ENCODE data around the gene ARHGAP44. TPM values are rescaled to one million over a fixed set of nuclear protein-coding genes. Genes with fewer than 3 reads are reported as not detected.
"Not testable (repeated sequence)": the region's sequence is repeated elsewhere in the genome, so short reads cannot be mapped to it uniquely, and the experiment has no call there.

ARHGAP44 gene
- total RNA-seq, 1 donor from 2014 or later = 0.39 TPM

GRCh38 chr17:12959441-12959840 is 170.1 kb downstream of the ARHGAP44 start:
- no peak for DNase-seq (ENCODE audit: low read depth in 2 of 2)

GRCh38 chr17:12961655-12962054 is 172.4 kb downstream of the ARHGAP44 start:
- no peak for DNase-seq (ENCODE audit: low read depth in 2 of 2)

DNA sequence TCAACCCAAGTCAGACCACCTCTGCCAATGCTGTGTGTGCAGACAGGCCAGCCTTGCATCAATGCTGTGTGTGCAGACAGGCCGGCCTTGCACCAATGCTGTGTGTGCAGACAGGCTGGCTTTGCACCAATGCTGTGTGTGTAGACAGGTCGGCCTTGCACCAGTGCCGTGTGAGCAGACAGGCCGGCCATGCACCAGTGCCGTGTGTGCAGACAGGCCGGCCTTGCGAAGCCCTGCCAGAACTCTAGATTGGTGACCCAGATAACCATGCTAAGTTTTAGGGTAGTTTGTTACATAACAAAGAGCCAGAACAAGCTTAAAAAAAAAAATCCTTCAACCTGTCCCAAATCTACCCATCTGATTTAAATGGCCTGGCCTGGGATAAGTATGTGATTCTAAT is 174.2 kb downstream of the ARHGAP44 start:
- DNase-seq (ENCODE audit: low read depth in 2 of 2) = no peak

DNA sequence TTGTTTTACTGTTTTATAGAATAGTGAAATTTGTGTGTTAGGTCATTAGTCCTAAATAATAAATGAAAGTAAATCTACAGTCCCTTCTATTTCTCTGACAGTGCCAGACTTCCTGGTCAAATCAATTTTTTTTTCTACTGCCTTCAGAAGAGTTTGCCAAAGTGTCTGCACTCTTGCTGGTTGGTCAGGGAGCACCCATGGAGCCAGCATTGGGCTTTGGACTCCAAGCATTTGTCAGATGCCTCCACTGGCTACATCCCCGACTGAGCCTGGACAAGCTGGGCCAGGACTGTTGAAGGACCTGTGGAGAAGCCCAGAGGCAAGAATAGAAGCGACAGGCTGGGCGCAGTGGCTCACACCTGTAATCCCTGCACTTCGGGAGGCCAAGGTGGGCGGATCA is 174.9 kb downstream of the ARHGAP44 start:
- DNase-seq (ENCODE audit: low read depth in 2 of 2) = no peak

DNA sequence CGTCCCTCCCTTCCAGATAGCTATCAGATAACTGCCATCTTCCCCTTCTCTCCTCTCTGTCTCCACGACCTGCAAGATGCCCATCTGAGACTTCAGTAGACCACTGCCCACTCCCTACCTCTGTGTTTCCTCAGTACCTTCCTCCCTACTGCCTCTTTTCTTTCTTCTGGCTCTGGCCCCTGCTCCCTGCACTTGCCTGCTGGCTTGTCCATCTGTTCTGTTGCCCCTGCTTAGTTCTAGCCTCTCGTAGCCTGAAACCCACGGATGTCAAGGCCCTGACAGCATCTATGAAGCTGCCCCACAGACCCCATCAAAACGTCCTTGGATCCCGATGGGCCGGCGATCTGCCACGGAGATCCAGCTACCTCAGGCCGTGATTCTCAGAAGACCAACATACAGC is 175.5 kb downstream of the ARHGAP44 start:
- DNase-seq (ENCODE audit: low read depth in 2 of 2) = no peak

- DNase-seq (ENCODE audit: low read depth in 2 of 2) = no peak
These were observed 176.7 kb downstream of the ARHGAP44 start for GRCh38 chr17:12965988-12966387.

GRCh38 chr17:12966413-12966812 is 177.1 kb downstream of the ARHGAP44 start:
- DNase-seq (ENCODE audit: low read depth in 2 of 2) = no peak

GRCh38 chr17:12967962-12968361 is 178.7 kb downstream of the ARHGAP44 start:
- no peak for DNase-seq (ENCODE audit: low read depth in 2 of 2)

- DNase-seq (ENCODE audit: low read depth in 2 of 2) = no peak
These were observed 184.3 kb downstream of the ARHGAP44 start for GRCh38 chr17:12973496-12974004.

DNA sequence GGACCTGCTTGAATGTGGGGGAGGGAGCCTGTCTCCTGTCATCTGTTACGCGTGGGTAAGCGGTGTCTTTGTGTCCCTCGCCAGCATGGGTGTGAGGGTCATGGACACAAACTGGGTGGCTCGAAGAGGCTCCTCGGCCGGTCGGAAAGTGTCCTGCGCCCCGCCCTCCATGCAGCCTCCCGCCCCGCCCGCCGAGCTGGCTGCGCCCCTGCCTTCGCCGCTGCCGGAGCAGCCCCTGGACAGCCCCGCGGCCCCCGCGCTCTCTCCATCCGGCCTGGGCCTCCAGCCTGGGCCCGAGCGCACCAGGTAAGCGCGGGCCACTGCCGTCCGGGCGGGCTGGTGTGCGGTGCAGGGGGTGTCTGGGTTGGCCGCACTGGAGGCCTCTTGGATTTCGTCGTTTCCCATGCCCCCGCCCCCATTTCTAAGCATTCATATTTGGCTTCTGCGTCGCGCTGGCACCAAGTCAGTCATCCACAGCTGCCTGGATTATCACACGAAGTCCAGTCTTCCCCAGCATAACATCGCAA is 184.8 kb downstream of the ARHGAP44 start:
- no peak for DNase-seq (ENCODE audit: low read depth in 2 of 2)

GRCh38 chr17:12977008-12977751 is 187.9 kb downstream of the ARHGAP44 start:
- no peak for DNase-seq (ENCODE audit: low read depth in 2 of 2)

- DNase-seq (ENCODE audit: low read depth in 2 of 2) = not testable (repeated sequence)
These were observed 189.5 kb downstream of the ARHGAP44 start for GRCh38 chr17:12978787-12979186.

GRCh38 chr17:12979246-12979645 is 189.9 kb downstream of the ARHGAP44 start:
- DNase-seq (ENCODE audit: low read depth in 2 of 2) = no peak

GRCh38 chr17:12979826-12980500 is 190.7 kb downstream of the ARHGAP44 start:
- no peak for DNase-seq (ENCODE audit: low read depth in 2 of 2)

DNA sequence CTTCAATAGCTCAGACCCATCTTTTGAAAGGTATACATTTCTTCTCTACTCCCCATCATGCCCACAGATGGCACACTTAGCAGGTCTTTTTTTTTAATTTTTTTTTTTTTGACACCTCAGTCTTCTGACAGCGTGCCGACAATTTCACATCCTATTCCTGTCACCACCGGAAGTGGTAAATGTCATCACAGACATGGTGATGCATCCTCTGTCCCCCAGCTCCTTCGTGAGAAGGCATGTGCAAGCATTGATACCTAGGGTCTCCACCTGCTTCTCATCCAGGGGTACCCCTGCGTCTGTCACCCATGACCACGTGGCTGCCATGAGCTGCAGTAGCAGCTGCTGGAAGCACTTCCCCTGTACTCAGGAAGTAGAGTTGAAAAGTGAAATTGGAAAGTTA is 192.9 kb downstream of the ARHGAP44 start:
- DNase-seq (ENCODE audit: low read depth in 2 of 2) = no peak

GRCh38 chr17:12983991-12984884 is 194.9 kb downstream of the ARHGAP44 start:
- no peak for DNase-seq (ENCODE audit: low read depth in 2 of 2)

DNA sequence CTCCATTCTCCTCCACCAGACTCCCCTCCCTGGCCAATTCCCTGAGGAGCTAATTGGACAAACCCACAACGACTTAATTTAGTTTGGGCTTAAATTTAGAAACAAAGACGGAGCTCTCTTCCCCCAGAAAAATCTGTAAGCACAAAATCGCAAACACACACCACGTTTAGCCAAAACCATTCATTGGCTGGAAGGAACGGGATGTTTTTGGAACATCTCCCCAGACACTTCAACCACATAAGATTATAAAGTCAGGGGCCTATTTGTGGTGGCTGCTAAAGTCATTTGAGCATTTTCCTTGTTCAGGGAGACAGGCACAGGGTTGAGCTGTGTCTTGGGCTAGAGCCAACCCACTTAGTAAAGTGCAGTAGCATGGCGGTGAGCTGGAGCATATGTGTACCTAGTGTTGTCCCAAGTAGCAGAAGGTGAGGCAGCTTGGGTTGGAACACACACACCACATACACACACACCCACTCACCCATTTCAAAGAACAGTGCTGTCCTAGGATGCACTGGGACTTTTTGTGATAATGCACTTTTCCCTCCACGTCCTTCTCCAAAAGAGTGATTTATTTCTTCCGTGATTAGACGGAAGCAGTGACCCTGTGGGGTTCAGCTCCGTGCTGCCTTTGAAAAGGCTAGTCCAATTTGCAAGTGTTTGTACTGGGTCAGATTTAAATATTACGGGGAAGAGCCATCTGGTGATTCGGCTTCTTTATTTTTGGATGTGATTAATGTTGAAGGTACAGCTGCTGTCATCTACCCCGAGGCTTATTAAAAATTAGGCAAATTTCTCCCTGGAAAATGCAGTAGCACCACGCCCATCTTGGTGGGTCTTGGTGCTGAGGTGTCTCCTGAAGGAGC is 196.4 kb downstream of the ARHGAP44 start:
- DNase-seq (ENCODE audit: low read depth in 2 of 2) = no peak

GRCh38 chr17:12987120-12987519 is 197.8 kb downstream of the ARHGAP44 start:
- no peak for DNase-seq (ENCODE audit: low read depth in 2 of 2)

GRCh38 chr17:12990041-12990808 is 200.9 kb downstream of the ARHGAP44 start:
- peak; percentile 17 to 37 for DNase-seq (ENCODE audit: low read depth in 2 of 2)

DNA sequence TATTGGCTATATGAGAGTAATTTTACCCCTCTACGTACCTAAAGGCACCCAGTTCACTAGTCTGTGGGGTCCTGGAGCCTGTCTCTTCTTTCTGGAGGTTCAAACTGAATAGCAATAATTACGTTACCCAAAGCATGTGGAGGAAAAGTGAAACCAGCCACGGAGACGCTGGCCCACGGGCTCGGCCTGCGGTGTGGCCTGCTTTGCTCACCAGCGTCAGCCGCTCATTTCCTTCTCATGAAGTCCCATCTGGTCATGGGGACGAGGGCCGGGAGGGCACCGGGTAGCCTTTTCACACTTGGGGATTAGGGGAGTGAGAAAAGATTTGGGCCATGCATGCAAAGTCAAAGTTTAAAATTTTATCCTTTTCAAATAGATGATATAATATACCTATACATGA is 201.6 kb downstream of the ARHGAP44 start:
- no peak for DNase-seq (ENCODE audit: low read depth in 2 of 2)
